Stimulated activated CD8-positive, alpha-beta memory T cell treated with anti-CD3 and anti-CD28 coated beads, Interleukin-4, amount 100 ng/mL, for 4 hours (primary cell): ENCODE data around the gene MEF2C.

Source experiments
- DNase-seq, 2 donors: peaks; one replicate each; pipeline ENCODE4 v3.0.0-alpha.2; 2020; ENCODE audit warnings: low read depth in 2 of 2, low spot score in 1 of 2

The MEF2C gene

GRCh38 chr5:88888848-88889188, 5.8 kb upstream of the MEF2C start:
- no peak for DNase-seq

- DNase-seq, result no peak
Observed at GRCh38 chr5:88888291-88888690, 5.3 kb upstream of the MEF2C start.

GRCh38 chr5:88887342-88887741, 4.4 kb upstream of the MEF2C start:
- DNase-seq, result no peak

DNA sequence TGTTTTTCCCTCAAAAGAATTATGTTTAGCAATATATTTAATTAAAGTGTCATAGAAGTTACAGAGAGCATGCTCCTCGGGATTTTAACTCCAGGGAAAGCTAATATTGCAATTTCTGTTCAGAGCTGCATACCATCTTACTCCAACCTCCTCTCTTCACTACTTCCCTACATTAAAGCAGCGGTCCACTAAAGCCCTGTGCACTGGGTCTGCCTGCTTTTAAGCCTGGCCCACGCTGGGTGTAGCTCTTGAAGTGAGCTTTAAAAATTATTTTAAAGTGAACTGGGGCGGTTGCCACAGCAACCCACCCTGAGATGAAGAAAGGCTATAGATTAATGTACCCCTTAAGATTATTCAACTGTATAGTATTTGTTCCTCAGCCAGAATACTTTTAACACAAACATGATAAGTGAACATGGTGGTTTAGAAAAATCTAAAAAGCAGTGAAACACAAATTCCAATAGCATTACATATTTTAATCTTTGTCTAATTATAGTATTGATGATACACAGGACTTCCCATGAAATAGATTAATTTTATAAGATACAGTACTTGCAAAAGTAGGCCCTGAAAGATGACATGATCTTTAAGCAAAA, 3.9 kb upstream of the MEF2C start:
- no peak for DNase-seq

DNA sequence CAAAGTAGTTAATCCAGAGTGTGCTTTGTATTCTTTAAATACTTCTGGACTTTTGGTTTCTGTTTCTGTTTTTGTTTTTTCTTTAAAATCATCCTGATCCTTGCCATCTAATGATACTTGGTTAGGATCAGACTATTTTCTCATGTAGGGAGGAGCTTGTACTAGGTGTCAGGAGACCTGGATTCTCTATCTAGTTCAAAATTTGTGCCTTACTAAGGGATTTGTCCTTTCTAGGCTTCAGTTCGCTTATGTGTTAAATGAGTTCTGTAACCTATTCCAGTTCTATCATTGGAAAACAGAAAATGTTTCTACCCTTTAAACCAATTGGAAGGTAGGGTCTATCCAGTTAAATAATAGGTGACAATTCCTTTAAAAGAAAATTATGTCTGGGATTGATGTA, 3.3 kb upstream of the MEF2C start:
- DNase-seq, result no peak

DNA sequence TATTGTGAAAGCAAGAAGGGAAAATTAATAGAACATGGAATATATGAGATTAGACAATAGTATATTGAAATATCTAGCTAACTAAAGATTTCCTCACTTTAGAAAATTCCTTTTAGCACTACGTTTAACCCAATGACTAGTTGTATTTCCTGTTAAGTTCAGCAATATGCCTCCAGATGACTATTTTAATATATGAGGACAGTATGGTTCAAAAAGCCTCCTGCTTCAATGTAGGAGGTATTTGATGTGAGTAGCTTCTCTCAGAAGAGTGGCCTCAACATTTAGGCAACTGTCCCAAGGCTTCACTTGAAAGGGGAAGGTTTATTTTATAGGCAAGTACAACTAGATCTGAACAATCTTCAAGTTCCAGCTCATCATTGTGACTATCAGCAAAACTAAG, 2.0 kb upstream of the MEF2C start:
- no peak for DNase-seq

DNA sequence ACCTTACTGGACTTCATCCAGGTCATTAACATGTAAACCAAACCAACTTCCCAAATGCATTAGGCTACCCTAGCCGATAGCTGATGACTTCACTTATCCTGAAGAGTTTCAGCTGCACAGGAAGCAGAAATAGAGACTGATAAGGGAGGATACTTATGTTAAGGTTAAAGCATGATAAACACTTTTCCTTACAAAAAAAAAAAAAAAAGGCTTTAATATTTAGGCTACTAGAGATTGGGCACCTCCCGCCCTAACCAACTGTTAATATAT, 1.6 kb upstream of the MEF2C start:
- no peak for DNase-seq

DNA sequence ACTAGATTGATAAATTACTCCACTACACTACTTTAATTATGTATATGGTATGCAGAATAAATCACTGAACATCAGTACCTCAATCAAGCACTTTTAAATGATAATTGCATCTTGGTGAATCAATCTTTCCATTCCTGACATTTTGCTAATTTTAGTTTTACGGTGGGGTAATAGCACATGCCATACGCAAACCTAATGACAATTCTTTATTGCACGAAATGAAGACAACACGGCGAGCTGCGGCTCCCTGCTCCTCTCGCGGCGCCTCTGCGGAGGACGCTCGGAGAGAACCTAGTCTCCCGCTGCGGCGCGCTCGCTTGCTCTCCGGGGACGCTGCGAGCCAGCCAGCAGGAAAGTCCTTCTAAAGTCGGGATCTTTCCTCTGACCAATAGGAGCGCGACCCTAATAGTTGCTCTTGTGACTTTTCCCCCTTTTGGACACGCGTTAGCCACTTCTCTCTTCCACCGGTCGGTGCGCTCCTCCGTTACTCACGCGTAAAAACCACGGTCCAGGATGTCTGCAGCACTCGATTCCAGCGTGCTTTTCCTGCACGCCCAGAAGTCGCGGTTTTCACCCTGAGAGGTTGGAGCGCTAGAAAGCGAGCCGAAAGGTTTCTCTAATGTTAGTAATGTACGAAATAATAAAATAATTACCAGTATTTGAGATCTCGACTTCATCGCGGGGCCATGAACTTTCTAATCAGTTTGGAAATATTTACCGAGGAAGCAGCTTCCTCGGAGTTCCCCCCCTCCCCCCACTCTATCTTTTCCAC, 1.0 kb upstream of the MEF2C start:
- no peak for DNase-seq

GRCh38 chr5:88882276-88883038, 527 bp downstream of the MEF2C start:
- no peak for DNase-seq

DNA sequence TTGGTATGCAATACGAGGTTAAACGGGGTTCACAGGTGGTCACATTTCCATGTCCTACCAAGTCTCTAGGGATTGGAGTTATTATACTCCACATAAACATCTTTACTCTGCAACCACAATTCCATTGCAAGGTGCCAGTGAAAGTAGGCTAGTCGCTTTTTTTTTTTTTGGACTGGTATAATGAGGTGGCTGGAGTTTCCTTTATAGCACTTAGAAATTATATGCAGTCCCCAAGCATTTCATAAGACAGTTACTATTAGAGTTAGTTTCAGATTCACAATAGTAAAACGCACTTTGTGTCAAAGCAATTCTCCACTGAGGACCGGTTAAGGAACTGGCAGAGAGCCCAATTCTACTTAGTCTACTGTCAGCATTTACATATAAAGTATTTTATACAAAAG, 1.4 kb downstream of the MEF2C start:
- no peak for DNase-seq

- no peak for DNase-seq
Observed at GRCh38 chr5:88880201-88880600, 2.8 kb downstream of the MEF2C start.

GRCh38 chr5:88879724-88880123, 3.3 kb downstream of the MEF2C start:
- no peak for DNase-seq

GRCh38 chr5:88878976-88879375, 4.0 kb downstream of the MEF2C start:
- no peak for DNase-seq

- no peak for DNase-seq
Observed at GRCh38 chr5:88877826-88878225, 5.2 kb downstream of the MEF2C start.

DNA sequence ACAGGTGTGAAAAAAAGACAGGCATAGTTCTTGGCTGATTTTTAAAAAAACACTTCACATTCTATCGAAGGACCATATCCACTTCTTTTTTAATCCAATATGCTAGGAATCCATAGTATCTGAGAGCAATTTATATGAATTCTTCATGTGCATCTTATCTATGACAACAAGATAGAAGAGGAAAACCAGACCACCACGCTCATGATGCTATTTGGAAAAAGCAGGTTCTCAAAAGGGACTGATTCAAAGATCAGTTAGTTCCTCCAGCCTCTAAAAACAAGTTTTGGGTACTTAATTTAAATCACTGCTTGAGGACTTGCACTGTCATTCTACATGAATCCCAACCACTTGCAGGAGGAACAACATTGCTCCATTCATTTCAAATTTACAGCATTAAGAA, 6.3 kb downstream of the MEF2C start:
- DNase-seq, result no peak

DNA sequence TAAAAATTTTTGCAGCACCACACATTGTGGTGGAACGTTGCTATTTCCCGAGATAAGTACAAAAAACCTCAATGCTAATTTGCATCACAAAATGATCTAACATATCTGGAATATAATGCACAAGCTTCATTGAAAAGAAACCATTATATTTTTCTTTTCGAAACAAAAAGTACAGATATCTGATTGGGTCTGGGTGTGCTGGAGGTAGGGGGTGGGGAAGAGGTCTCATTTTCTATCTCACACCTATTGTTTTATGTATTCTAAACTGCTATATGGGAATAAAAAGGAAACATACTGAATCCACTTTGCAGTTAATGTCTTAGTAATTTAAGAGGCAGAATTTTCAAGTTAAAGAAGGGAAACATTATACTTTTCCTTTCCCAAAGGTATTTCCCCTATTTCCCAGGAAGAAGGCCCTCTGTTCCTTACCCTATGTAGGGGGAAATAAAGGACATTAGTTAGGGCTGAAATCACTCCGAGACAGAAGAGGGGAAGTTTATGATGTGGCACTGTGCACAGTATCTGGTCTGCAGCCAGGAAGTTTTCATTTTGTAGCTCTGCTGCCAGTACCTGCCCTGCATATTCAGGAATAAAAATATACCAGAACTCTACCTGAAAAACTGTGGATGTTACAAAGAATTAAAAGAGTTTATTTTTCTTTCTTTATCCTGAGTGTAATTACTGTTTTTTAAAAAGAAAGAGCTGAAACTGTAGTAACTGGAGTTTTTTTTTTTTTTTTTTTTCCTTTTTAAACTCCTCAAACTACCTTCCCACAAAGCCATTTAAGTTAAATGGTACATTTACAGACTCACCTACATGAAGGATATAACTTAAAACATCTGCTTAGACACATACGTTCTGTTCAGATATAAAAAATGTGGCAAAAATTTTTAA, 7.4 kb downstream of the MEF2C start:
- no peak for DNase-seq

GRCh38 chr5:88873447-88873846, 9.5 kb downstream of the MEF2C start:
- no peak for DNase-seq

- DNase-seq, result no peak
Observed at GRCh38 chr5:88872971-88873370, 10.0 kb downstream of the MEF2C start.

DNA sequence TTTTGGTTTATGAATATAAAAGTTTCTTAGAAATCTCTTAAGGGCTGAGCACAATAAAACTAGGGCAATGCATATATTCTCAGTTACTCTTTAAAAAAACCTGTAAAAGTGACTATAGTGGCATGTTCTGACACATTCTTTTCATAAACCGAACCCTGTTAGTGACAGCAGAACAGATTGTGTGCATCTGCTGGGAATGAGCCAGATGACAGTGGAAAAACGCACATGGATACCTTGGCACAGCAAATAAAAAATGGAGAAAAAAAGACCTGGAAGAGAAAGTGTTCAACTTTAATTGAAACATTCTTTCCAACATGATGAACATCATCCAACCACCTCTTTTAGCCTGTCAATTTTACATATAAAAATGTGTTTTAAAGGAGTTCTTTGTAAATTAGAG, 12.7 kb downstream of the MEF2C start:
- no peak for DNase-seq

- no peak for DNase-seq
Observed at GRCh38 chr5:88868468-88869068, 14.4 kb downstream of the MEF2C start.

DNA sequence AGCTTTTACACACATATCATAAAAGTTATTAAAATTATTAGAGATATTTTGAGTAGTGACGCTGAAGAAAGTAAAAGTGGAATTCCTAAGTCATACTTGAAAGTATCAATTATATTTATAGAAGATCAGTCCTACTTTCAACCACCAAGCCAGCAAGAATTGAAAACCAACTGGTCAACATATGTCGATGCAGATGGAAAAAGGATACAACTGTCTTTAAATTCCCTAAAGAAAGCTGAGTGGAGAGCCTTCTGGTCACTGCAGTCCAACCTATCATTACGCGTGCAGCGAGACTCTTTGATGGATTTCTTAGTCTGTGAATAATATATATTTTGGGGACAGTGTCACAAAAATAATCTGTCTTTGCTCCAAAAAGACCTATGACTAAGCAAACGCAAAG, 15.3 kb downstream of the MEF2C start:
- no peak for DNase-seq
